Omental fat pad (tissue), 4 donors: ENCODE measurements around the gene WFDC1. TPM values are rescaled to one million over a fixed set of nuclear protein-coding genes. Genes with fewer than 3 reads are reported as not detected.
A peak's percentile ranks its signal among the peaks of the same experiment; 100 is the strongest.

Source experiments
- ATAC-seq: fragments of 150-250 bp; one replicate; pipeline ENCODE4 v1.9.1; 2016; ENCODE audit warnings: mild to moderate bottlenecking, moderate library complexity; ENCODE audit not compliant: low FRiP score
- DNase-seq: peaks from one replicate; pipeline ENCODE4 v3.0.0-alpha.2; 2019; ENCODE audit warnings: low spot score
- CTCF ChIP-seq, 3 donors: fragments of 450-650 bp; IDR thresholded peaks; one replicate each; pipeline ENCODE4 v1.5.1; 2016 to 2017; ENCODE audit warnings: antibody characterized with exemption in 3 of 3, mild to moderate bottlenecking in 3 of 3, moderate library complexity in 2 of 3
- total RNA-seq, 4 donors: library from RNA; depleted of rRNA; stranded (reverse); fragments of >200 nt; gene quantifications; one replicate each; pipeline ENCODE4 v1.1.0, GENCODE V29; 2016

The WFDC1 gene
- total RNA-seq, 4 donors from 2014 or later = 0.36 to 4.7 (median 2.5) TPM

- no peak for TF ChIP-seq CTCF (IDR thresholded peaks at IDR 0.05)
- DNase-seq (no peak), ATAC-seq (no peak)
Observed at GRCh38 chr16:84278333-84278732, 16.3 kb upstream of the WFDC1 start.

GRCh38 chr16:84278968-84279367 lies 15.7 kb upstream of the WFDC1 start:
- DNase-seq = no peak
- TF ChIP-seq CTCF (IDR thresholded peaks at IDR 0.05) = no peak
- no peak for ATAC-seq

- ATAC-seq (no peak), DNase-seq (no peak)
- no peak for TF ChIP-seq CTCF (IDR thresholded peaks at IDR 0.05)
Observed at GRCh38 chr16:84279881-84280280, 14.8 kb upstream of the WFDC1 start.

GRCh38 chr16:84281074-84281473 lies 13.6 kb upstream of the WFDC1 start:
- DNase-seq (no peak), ATAC-seq (no peak)
- no peak for TF ChIP-seq CTCF (IDR thresholded peaks at IDR 0.05)

DNA sequence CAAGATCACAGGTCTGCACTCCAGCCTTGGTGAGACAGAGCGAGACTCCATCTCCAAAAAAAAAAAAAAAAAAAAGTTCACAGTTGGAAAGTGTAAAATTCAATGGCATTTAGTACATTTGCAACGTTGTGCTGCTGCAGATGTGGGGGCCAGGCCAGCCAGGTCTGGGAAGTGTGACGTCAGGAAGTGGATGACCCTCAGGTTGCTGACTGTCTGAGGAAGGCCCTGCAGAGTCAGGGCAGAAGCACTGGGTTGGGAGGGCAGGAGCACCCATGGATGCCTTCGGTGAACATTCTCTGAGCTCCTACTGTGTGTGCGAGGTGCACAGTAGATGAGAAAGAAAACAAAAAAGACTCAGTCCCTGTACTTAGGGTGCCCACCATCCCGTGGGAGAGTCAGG lies 12.1 kb upstream of the WFDC1 start:
- TF ChIP-seq CTCF (IDR thresholded peaks at IDR 0.05) = no peak
- DNase-seq (no peak), ATAC-seq (no peak)

DNA sequence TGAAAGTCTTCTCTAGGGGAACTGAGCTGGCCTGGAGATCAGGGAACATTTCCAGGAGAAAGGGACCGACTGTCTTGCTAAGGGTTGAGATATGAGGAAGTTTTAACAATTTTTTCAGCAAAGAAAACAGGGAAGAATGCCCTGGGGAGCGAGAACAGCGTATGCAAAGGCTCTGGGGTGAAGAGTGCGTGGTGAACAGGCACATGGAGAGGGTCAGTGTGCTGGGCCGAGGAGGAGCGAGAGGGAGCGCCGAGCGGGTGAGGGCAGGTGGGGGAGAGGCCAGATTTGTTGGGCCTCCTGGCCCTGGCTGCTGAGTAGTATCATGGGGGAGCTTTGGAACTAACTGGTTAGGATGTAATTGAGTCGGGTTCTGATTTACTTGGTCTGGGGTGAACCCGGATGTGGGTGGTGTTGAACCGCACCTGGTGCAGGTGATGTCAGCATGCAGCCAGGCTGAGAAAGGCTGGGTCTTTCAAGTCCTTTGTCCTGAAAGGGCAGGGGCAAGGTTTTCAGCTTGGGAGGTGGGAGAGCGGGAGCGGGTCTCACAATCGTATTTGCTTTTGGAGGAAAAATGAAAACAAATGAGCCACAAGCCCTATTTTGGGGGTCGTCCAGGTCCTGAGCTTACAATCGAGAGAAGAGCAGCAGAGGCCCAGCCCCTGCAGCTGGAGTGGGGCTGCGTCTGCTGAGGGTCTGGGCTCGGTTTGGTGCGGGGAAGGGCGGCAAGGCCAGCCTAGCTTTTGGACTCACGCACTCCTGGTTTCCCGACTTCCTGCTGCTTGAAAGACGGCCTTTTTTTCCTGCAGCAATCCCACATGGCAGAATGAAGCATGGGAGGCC lies 11.1 kb upstream of the WFDC1 start:
- no peak for ATAC-seq
- DNase-seq = no peak
- TF ChIP-seq CTCF (IDR thresholded peaks at IDR 0.05) = no peak

- no peak for TF ChIP-seq CTCF (IDR thresholded peaks at IDR 0.05)
- DNase-seq = no peak
- ATAC-seq = peak; percentile 56
Observed at GRCh38 chr16:84284154-84284722, 10.4 kb upstream of the WFDC1 start.
